Amniotic stem cell (primary cell): ENCODE data around the gene ABCA4.
"Not testable (repeated sequence)": the region's sequence is repeated elsewhere in the genome, so short reads cannot be mapped to it uniquely, and the experiment has no call there.

Source experiments
- DNase-seq: peaks from one replicate; lab custom pipeline; 2025; lab: John Stamatoyannopoulos, UW

Gene ABCA4

DNA sequence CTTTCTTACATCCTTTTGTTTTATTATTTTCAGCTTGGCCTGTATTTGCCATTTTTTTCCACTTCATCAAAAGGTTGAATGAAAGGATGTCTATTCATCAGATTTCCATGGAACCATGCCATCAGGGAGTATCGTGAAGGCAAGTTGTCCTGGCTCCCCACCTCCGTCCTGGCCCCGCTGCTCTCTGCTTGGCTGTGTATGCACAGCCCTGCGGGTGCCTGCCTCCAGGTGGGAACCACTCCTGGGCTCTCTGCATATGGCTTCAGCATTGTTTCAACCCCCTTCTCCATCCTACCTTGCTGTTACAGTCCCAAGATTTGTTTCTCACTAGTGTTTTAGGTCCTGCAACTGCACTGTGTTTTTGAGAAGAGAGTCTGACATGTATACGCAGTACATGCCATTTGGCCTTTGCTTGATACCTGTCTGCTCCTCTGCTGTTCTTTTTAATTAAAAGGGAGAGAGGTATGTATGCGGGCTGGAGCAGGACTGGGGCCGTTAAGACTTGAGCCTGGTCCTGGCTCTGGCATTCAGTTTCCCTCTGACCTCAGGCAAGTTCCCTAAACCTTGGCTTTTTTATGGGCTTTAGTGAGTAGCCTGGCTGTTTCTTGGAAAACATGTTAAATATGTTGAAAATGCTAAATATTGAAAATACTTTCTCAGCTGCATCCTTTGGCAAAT lies 141.8 kb downstream of the ABCA4 start:
- no peak for DNase-seq

DNA sequence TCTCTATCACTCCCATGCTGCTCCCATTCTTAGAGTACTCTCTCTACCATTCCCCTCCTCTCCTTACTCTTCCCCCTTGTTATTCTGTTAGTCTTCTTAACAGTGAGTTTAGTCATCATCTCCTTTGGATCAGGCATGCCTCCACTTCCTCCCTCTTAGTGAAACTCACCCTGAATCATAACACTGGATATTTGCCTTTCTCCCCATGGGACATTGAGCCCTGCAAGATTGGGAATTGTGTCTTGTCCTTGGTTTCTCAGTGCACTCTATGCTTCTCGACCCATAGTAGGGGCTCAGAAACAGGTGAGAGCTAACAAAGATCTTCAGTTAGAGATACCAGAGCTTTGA lies 143.4 kb downstream of the ABCA4 start:
- no peak for DNase-seq

DNA sequence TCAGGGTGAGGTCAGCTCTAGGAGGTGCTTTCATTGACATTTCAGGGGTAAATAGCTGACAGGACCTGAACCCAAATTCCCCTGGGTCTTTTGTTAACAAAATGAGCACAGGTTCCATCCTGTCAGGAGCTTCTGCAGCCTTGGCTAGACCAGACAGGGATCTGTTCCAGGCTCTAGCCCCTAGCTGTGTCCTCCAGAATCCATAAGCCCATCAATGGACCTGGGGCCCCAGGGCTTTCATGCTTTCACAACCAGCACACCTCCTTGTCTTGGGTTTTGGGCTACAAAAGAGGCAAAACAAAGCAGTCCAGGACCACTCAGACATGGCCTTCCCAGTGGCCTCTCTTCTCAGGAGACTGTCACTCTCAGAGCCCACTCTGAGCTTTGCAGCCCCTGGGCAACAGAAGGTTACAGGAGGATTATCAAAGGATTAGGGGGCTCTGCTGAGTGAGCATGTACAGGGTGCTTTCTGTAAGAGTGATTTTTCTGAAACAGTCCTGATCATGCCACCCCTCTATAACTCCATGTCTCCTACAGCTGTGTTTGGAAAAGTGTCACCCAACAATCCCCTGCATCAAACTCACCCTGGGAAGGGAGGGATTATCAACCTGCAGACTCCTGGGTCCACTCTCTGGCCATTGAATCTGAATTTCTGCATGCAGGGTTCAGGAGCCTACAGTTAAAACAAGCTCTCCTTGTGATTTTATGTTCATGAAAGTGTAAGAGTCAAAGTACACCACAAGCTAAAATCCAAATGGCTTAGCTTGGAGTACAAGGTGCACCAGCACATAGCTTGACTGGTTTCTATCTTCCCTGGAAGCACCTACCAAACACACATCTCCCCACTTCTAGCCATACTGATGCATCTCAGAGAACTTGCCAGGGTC lies 144.0 kb downstream of the ABCA4 start:
- DNase-seq: no peak

DNA sequence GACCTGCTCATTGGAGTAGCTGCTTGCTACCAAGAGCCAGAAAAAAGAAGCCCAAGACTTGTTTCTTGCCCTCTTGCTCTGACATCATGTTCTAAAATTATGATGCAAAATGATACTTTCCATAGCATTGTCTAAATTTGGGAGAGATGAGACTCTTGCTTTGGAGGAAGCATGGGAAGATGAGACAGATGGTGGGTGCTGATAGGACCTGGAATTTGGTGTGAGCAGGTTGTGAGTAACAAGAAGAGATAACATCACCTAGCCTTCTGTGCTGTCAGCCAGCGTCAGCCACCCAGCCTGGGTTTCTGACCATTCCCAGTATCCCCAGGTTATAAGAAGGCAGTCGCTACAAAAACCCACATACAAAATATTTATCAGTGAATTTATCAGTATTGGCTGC lies 144.7 kb downstream of the ABCA4 start:
- no peak for DNase-seq

DNA sequence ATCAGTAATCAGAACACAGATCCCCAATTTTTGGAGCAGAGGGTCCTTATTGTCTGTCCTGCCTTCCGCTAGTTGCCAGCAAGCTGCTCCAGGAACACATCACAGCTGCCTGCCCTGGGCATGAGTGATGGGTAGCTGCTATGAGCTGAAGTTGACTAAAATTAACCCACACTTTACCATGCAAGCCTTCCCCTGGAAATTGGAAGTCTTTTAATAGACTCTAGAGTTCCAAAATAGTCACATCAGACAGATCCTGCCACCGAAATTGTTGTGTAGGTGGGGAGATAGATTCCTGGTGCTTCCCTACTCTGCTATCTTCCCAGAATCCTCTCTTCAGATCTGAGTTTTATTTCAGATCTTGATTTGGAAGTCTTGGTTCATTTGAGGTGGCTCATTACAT lies 148.6 kb downstream of the ABCA4 start:
- no peak for DNase-seq

DNA sequence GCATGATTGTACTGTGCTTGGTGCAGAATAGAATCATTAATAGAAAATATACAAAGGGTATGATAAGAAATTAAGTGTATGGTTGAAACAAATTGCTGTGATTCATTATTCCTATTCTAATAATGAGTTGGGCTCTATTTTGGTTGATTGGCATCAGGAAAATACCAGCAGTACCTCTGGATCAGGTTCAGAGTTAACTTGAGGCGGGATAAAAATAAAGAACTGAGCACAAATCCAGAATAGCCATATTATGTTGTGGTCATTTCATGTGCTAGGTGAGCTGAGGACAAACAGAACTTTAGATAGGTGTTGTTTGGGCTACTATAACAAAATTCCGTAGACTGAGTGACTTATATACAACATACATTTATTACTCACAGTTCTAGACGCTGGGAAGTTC lies 151.1 kb downstream of the ABCA4 start:
- DNase-seq: no peak

DNA sequence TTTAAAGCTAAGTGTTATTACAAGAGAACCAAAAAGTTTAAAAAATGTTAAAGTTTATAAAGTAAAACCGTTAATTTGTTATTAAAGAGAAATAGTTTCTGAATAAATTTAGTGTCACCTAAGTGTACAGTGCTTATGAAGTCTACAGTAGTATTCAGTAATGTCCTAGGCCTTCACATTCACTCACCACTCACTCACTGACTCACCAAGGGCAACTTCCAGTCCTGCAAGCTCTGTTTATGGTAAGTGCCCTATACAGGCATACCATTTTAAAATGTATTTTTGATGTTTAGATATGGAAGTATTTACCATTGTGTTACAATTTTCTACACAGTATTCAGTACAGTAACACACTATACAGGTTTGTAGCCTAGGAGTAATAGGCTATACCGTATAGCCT lies 151.6 kb downstream of the ABCA4 start:
- DNase-seq: no peak

DNA sequence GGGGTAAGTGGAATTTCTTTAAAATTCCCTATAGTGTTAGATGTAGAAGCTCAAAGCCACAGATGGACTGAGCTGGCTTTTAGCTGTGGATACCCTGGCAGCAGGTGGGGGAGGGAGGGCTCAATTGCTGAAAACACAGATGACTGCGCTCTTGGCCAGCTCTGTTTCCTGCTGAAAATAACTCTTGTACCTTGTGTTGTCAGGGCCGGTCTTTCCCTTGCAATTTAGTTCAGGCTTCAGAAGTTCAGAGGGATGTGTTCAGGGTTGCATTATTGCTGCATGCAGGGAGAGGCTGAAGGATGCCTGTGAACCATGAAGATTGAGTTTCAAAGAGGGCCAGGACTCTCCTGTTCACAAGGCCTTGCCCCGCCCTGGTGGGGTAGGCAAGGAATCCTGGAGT lies 153.6 kb downstream of the ABCA4 start:
- DNase-seq: no peak

DNA sequence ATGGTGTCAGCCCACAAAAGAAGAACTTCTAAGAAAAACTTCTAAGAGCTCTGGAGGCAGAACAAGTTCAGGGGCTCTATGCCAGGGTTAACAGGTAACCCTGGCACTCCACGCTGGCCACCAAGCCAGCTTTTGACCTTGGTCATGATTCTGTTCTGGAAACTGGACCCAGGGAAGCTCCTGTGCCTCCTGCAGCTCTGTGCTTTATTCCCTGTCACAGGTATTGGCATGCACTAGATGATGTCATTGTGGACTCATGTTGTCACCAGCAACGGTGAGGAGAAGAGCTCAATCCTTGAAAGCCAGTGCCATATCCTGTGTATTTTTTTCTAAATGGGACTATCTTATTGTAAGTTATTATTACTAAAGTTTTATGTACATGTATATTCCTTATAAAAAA lies 155.1 kb downstream of the ABCA4 start:
- DNase-seq: no peak

DNA sequence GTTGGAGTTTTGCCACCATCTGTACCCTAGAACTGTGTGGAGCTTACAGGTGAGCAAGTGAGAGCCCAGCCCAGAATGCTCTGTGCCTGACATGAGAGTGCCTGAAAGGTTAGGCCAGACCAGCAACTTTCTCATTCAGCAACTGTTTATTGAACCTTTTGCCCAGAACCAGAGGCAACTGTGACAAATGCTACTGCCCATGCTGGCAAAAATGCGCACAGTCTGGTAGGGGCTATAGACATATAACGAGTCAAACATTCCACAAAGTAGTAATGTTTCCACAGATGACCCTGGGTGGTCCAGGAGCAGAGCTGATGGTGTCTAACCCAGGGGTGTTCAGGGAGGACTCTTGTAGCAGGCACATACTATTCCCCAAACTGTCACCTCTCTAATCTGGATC lies 155.7 kb downstream of the ABCA4 start:
- no peak for DNase-seq

DNA sequence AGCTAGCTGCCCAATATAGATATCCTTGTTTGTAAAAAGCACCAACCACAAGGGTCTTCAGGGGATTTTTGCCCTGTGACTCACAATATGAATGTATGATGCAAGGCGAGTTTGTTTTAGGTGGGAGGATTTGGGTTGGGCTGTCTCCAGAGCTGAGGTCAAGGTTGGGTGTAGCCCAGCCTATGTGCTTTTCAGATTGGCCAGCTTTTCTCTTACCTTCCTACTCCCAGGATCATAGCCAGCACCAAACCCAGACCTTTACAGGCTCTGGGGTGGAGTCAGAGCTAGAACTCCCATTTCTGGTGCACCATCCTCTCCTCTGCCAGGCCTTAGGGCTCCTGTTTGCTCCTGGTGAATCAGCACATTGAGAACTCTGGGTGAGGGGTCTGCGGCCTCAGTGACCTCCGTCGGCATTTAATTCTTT lies 156.2 kb downstream of the ABCA4 start:
- no peak for DNase-seq

DNA sequence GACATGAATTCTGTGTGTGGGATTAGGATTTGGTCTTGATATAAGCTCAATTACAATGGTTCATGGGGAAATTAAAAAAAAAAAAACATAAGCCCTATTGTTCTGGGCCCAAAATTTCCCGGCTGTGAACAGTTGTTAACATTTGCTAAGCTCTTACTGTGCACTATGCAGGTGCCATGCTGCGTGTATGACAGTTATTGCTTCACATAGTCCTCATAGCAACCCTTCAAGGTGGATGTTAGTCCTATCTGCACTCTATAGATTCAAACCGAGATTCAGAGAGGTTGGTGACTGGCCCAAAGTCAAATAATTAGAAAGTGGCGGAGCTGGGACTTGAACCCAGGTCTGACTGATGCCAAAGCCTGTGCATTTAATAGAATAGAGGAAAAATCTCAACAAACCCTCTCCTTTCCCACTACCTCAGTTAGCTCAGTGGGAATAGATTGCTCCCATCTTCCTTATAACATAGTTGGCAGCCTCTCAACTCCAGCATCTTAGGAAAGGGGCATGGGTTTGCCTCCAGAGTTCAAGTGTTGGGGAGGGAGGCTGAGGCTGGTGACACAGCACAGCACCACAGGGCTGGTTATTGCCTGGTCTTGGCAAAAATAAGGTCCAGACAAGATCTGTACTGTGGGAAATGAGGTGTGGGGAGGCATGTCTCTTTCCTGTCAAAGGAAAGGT lies 156.7 kb downstream of the ABCA4 start:
- no peak for DNase-seq

DNA sequence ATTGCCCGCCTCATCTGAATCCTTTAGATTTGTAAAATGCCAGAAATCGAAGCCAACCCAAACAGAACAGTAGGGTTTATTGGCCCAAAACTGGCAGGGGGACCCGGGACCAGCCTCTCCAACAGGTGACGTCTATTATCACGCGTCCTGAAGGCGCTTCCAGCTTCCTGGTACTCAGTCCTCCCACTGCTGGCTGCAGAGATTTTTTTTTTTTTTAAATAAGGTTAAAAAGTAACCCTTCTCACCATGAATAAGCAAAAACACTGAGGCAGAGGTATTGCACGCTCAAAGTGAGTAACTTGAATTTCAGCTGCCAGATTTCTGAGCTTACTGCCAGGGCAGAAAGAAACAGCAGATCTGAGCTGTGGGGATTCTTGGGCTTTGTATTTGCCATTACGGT lies 157.4 kb downstream of the ABCA4 start:
- no peak for DNase-seq

DNA sequence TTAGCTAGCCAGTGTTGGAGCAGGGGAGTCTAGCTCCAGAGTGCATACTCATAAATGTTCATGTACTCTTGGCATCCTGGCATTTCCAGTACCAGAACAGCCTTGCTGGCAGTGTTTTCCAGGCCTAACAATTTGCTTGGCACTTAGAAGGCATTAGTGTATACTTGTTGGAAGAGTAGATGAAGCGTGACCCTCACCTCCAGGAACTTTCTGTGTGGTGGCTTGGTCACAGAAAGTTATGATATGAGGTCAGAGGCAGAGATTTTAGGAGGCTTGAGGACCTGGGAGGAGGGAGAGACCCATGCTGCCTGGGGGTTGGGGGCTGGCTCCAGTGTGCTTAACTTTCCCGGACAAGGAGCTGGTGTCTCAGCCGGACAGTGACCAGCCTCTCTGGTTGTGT lies 159.0 kb downstream of the ABCA4 start:
- no peak for DNase-seq

DNA sequence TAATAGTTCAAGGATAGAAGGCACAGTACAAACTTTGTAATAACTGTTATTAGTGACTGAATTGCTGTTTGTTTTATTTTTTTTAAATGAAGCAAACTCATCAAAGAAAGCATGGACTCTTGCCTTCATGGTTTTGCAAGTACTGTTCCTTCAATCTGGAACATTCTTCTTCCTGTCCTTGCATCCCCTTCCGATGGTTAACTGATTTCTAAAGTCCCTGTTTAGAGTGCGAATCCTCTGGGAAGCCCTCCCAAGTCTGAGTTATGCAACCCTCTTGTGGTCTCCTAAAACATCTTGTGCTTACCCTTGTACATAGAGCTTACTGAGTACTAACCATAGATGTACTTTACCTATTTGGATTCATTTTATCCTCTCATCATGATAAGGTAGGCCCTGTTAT lies 159.5 kb downstream of the ABCA4 start:
- DNase-seq: no peak

DNA sequence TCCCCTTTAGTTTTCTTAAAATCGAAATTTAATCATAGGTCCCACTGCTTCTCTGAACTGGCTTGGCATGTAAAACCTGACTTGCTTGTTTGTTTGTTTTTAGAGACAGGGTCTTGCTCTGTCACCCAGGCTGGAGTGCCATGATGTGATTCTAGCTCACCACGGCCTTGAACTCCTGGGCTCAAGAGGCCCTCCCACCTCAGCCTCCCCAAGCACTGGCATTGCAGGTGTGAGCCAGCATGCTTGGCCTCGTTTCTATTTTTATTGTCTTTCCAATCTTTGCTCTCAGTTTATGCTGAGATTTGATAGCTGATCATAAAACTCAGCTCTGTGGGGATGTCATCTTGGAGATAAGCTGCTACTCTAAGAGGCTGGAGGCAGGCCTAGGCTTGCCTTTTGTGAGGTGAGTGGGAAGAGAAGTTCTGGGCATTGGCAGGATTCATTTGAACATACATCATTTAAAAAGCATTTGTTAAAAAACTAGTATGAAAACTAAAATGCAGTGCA lies 160.3 kb downstream of the ABCA4 start:
- DNase-seq: no peak

DNA sequence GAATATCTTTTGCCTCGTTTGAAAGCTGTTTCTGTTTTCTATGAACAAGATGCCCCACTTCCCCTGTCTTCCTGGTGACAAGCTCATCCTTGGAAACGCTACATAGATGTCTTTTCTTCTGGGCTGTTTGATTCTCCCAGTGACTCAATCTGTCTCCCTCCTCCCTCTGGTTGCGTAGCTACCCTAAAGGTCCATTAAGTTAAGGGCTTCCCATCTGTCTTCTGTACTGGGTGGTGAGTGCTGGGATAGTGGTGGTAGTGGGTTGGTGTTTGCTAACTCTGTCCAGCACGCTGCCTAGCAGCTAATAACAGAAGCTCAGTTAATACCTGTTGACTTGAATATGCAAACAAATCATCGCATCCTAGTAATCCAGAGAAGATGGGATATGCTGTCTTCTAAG lies 161.5 kb downstream of the ABCA4 start:
- no peak for DNase-seq

DNA sequence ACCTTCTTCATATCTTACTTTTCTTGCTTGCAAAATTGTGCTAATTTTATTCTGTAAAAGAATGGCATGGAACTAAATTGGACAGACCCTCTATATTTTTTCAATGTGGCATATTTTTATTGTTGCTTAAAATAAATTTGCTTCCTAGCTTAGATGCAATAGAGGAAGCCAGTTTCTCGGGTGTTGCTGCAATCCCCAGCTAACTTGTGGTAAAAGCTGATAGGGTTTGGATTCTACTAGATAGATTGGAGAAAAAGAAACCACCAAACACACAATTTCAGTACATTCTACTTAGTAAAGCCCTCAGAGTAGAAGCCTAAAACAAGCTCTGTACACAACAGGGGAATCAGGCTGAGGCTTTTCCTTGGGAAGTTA lies 162.2 kb downstream of the ABCA4 start:
- no peak for DNase-seq

DNA sequence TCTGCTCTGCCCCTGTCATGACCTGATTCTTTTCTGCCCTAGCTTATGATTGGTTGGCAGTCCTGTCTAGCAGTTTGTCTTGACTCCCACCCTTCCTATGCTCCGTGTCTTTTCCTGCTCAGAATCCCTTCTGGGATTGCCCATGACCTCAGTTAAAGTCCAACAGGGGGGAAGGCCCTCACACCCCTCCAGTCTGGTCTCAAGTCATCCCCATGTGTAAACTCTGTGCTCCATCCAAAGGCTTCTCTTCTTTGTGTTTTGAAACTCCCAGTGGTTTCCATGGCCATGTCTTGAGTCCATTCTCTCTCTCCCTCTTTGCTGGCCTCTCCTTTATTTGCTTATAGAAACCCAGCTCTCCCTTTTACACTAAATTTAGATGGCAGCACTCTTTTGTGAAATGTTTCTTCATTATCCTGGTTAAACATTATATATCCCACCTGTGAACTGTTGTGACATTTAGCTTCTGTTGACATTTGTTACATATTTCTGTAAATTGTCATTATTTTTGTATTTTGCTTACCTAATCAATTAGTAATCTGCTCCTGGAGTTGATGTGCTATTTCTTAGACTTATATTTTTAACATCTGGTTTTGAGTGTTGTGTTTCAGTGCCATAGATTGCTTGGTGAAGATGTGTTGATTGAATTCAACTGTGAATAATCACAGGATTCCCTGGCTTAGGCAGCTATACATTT lies 162.8 kb downstream of the ABCA4 start:
- DNase-seq: no peak

DNA sequence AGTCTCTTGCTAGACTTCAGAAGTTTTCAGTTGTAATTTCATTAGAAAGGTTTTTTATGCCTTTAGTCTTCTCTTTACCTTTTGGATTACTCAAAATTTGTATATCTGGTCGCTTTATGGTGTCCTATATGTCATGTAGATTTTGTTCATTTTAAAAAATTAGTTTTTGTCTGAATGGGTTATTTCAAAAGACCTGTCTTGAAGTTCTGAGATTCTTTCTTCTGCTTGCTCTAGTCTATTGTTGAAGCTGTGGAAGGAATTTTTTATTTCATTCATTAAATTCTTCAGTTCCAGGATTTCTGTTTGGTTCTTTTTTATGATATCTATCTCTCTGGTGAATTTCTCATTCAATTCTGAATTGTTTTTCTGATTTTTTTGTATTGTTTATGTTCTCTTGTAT lies 165.2 kb downstream of the ABCA4 start:
- no peak for DNase-seq

DNA sequence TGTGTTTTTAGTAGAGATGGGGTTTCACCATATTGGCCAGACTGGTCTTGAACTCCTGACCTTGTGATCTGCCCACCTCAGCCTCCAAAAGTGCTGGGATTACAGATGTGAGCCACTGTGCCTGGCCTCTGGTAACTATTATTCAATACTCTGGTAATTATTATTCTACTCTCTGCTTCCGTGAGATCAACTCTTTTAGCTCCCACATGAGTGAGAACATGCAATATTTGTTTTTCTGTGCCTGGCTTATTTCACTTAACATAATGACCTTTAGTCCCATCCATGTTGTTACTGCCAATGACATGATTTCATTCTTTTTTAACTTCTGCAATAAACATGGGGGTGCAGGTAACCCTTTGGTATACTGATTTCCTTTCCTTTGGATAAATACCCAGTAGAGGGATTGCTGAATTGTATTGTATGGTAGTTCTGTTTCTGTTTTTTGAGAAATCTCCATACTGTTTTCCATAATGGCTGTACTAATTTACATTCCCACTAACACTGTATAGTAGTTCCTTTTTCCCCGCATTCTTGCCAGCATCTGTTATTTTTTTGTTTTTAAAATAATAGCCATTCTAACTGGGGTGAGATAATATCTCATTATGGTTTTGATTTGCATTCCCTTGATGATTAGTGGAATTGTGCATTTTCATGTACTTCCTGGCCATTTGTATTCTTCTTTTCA lies 173.8 kb downstream of the ABCA4 start:
- DNase-seq: not testable (repeated sequence)
